GM19324 (cell line): ENCODE results near the gene LIMA1.
"Not testable (repeated sequence)": the region's sequence is repeated elsewhere in the genome, so short reads cannot be mapped to it uniquely, and the experiment has no call there.

Source experiments
- ATAC-seq: cut with Tn5 transposase; IDR thresholded peaks from one replicate; pipeline ENCODE4 v1.9.1; 2021; ENCODE audit warnings: mild to moderate bottlenecking, moderate library complexity; ENCODE audit not compliant: unreplicated experiment, low FRiP score

Gene LIMA1

DNA sequence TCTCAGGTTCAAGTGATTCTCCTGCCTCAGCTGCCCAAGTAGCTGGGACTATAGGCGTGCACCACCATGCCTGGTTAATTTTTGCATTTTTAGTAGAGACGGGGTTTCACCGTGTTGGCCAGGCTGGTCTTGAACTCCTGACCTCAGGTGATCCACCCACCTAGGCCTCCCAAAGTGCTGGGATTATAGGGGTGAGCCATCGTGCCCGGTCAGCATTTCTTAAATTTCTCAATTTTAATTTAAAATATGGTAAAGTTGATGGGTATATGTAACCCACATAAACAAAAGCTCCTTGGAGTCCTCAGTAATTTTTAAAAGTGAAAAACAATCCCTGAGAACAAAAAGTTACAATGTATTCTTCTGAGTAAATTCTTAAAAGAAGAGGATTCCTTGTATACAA is 128.4 kb downstream of the LIMA1 start:
- ATAC-seq, result not testable (repeated sequence)

DNA sequence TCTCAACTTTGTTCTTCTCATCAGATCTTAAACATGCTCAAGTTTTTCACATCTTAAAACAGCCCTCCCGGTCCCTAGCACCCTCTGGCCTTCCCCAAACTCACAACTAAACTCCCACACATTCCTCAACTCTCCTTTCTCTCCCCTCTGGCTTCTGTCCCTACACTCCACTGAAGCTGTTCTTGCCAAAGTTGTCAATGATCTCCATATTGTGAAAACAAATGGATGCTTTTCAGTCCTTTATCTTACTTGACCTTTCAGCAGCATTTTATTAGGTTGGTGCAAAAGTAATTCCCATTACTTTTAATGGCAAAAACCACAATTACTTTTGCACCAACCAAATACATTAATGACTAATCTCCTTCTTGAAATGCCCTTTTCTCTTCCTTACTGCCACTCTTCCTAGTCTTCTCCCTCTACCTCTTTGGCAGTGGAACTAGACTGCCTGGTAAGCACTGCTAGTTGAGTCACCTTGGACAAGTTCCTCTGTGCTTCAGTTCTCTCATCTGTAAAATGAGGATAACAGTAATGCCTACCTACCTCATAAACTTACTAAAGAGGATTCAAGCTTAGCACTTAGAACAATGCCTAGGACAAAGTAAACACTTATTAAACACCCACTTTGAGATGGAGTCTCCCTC is 132.2 kb downstream of the LIMA1 start:
- no peak for ATAC-seq

DNA sequence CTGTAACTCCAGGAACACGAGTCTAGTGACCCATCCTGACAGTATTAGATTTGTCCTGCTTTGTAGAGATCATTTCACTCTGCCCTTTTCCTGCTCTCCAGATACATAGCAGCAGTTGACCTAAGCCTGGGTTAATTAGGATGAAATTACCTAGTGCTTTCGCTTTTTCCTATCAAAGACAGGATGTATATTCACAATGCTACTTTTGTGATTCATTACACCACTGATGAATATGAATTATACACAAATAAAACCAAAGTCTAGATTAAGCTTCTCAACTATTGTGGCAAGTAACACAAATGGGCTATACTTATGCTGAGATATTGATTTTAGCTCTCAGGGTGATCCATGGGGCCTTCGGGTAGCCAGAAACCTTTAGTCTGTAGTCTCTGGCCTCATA is 134.0 kb downstream of the LIMA1 start:
- ATAC-seq, result no peak

DNA sequence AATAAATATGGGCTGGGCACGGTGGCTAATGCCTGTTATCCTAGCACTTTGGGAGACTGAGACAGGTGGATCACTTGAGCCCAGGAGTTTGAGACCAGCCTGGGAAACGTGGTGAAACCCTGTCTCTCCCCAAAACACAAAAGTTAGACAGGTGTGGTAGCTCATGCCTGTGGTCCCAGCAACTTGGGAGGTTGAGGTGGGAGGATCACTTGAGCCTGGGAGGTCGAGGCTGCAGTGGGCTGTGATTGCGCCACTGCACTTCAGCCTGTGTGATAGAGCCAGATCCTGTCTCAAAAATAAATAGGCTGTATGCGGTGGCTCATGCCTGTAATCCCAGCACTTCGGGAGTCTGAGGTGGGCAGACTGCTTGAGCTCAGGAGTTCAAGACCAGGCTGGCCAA is 135.3 kb downstream of the LIMA1 start:
- not testable (repeated sequence) for ATAC-seq

DNA sequence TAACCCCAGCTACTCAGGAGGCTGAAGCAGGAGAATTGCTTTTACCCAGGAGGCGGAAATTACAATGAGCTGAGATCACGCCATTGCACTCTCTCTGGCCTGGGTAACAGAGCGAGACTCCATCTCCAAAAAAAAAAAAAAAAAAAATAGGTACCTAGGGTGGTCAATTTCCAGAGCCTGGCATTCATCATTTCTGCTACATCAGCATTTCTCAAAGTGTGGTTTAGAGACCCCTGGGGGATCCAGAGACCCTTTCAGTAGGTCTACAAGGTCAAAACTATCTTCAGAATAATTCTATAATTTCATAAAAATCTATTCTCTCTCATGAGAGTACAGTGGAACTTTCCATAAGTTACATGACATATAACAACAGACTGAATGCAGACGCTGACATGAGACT is 136.0 kb downstream of the LIMA1 start:
- ATAC-seq, result no peak

DNA sequence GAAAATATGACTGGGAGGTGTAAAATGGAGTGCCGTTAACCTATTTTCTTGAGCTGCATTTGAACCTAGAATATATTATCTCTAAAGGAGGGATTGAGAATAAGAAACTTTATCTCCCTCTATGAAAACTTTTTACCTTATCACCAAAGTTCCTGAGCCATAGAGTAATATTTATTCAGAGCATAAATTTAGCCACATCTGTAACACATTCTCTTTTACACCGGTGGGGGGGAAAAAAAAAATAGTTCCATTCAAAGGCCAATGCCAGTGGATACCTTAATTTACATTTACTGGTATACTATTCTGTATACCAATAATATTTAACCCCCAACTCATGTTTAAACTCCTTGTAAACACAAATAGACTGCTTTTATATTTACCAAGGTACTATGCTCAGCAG is 137.9 kb downstream of the LIMA1 start:
- ATAC-seq, result no peak

DNA sequence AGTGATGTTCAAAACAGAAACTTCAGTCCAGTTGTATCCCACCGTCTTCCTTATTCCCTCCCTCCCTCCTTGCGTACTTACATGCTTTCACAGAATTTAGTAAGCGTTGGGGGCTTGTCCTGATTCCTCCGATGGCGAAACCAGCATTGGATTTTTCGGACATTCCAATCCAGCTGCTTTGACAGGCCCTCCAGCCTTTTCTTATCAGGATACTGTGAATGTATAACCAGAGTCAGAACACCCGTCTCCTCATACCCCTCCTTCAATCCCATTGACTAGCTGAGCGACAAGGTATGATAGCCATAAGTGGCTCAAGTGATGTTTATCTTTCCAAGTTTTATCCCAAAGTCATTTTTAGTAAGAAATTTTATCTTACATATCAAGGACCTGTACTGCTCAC is 140.3 kb downstream of the LIMA1 start:
- no peak for ATAC-seq

DNA sequence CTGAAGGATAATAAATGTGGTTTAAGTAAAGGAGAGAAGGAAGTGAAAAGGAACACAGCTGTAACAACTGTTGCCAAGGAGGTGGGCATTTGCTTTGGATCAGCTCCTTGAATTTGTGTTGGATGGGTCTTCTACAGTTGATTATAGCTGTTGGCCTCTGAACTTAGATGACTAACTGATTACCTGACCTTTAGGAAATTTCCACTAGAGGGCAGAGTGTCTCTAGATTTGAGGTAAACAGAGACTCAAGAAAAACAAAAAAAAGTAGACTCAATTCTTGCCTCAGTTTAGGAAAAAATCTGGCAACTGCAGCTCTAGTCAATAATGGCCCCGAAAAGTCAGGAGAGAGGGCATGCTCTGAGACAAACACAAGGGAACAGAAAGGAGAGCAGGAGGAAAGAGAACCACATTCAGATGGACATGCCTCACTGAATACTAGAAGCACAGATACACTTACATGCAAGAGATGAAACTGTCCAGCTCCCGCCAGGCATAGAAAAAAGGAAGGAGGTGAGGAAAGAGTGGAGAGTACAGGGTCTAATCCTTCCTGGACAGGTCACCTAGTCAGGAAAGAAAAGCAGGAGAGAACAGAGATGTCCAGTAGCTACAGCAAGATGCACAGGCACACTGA is 150.7 kb downstream of the LIMA1 start:
- ATAC-seq, result no peak

DNA sequence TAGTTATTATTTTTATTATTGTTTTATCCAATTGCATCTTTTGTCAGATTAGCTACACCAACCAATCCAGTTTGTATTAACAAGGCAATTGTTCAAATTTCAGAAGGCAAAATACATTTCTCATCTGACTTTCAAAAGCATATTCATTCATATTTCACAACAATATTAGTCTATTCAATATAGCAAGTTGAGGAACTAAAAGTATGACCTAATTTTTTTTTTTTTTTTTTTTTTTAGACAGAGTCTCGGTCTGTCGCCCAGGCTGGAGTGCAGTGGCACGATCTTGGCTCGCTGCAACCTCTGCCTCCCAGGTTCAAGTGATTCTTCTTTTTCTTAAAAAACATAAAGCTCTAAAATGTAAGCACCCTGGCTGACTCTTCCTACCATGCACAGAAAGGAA is 154.0 kb downstream of the LIMA1 start:
- no peak for ATAC-seq

DNA sequence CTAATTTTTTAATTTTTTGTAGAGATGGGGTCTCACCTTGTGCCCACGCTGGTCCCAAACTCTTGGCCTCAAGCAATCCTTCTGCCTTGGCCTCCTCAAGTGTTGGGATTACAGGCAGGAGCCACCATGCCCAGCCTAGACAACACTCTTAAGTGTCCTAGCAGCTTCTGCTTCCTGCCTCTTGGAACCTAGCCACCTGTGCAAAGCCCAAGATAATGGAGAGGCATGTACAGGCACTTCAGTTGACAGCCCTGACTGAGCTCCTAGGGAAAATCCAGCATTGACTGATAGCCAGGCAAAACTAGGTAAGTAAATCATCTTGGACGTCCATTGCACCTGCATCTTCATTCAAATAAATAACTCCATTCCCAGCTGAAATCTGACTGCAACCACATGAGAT is 155.8 kb downstream of the LIMA1 start:
- no peak for ATAC-seq
